Chondrocyte (in vitro differentiated cells): ENCODE results near the gene SLC7A10. TPM values are rescaled to one million over a fixed set of nuclear protein-coding genes. Genes with fewer than 3 reads are reported as not detected.

Experiments
- DNase-seq: peaks from one replicate; pipeline ENCODE4 v3.0.0; 2021; ENCODE audit warnings: mixed read lengths, low spot score
- H3K27ac Mint-ChIP-seq: one replicate; pipeline ENCODE4 v1.8.0; 2021; ENCODE audit warnings: mild to moderate bottlenecking, moderate library complexity, mixed read lengths; ENCODE audit not compliant: unreplicated experiment
- H3K27me3 Mint-ChIP-seq: 2 replicates; pipeline ENCODE4 v1.8.0; 2021; ENCODE audit warnings: low read depth, mixed read lengths
- H3K36me3 Mint-ChIP-seq: 2 replicates; pipeline ENCODE4 v1.8.0; 2021; ENCODE audit warnings: low read depth, mixed read lengths
- H3K4me1 Mint-ChIP-seq: 2 replicates; pipeline ENCODE4 v1.8.0; 2021; ENCODE audit warnings: low read depth, mild to moderate bottlenecking, mixed read lengths
- H3K4me3 Mint-ChIP-seq: one replicate; pipeline ENCODE4 v1.8.0; 2021; ENCODE audit warnings: mild to moderate bottlenecking, moderate library complexity, mixed read lengths; ENCODE audit not compliant: unreplicated experiment
- H3K9me3 Mint-ChIP-seq: 2 replicates; pipeline ENCODE4 v1.8.0; 2021; ENCODE audit warnings: low read depth, mixed read lengths
- CTCF ChIP-seq: fragments of 200-600 bp; sonication (generic); IDR thresholded peaks from 2 replicates; pipeline ENCODE4 v1.5.0; 2021; ENCODE audit warnings: antibody characterized with exemption, mild to moderate bottlenecking, moderate library complexity
- total RNA-seq: library from RNA; stranded (reverse); gene quantifications from 3 replicates; pipeline ENCODE4 v1.2.1, GENCODE V29; 2021

SLC7A10 gene
- total RNA-seq, 1 donor from 2014 or later, result not detected

DNA sequence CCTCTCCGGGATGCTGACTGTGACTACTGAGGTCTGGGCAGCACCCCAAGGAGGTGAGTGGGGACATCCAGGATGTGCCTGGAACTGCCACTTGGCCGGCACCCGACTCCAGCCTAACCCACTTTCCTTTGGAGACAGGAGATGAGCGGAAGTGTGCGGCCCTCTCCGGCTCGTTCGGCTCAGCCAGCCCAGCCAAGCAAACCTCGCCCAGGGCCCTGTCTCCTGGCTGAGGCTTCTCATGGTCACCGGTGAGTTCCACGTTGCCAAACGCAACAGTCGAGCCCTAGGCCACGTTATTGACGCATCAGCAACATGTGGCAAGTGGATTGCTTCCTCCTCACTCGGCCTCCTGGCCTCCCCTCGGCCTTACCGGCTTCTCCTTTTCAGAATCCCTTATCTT, 5.5 kb downstream of the SLC7A10 start:
- Mint-ChIP-seq H3K27me3 (peaks cover 30% of the 10 kb centered on the region), H3K4me3 (no peak overlapping the region), H3K36me3 (no peaks in the 10 kb centered on the region), H3K27ac (no peak overlapping the region), H3K9me3 (no peaks in the 10 kb centered on the region), H3K4me1 (no peaks in the 10 kb centered on the region)
- TF ChIP-seq CTCF, result no peak
- DNase-seq, result no peak

- Mint-ChIP-seq H3K4me1 (no peaks in the 10 kb centered on the region), H3K4me3 (no peak overlapping the region), H3K27ac (no peak overlapping the region), H3K9me3 (no peaks in the 10 kb centered on the region), H3K27me3 (peaks cover 22% of the 10 kb centered on the region), H3K36me3 (no peaks in the 10 kb centered on the region)
- DNase-seq, result no peak
- peak; percentile 59 for TF ChIP-seq CTCF
Measured at GRCh38 chr19:33219261-33219815, 6.3 kb downstream of the SLC7A10 start.

- Mint-ChIP-seq H3K36me3 (no peaks in the 10 kb centered on the region), H3K27ac (no peak overlapping the region), H3K9me3 (no peaks in the 10 kb centered on the region), H3K4me1 (no peaks in the 10 kb centered on the region), H3K27me3 (peaks cover 18% of the 10 kb centered on the region), H3K4me3 (no peak overlapping the region)
- no peak for DNase-seq
- no peak for TF ChIP-seq CTCF
Measured at GRCh38 chr19:33217881-33218280, 7.8 kb downstream of the SLC7A10 start.

GRCh38 chr19:33216198-33216830, 9.3 kb downstream of the SLC7A10 start:
- TF ChIP-seq CTCF, result no peak

GRCh38 chr19:33215438-33216197, 10.0 kb downstream of the SLC7A10 start:
- Mint-ChIP-seq H3K27ac (no peak overlapping the region), H3K4me3 (no peak overlapping the region), H3K9me3 (no peaks in the 10 kb centered on the region), H3K27me3 (peaks cover 7% of the 10 kb centered on the region), H3K4me1 (no peaks in the 10 kb centered on the region), H3K36me3 (no peaks in the 10 kb centered on the region)
- DNase-seq, result no peak
- TF ChIP-seq CTCF, result no peak

More at GRCh38 chr19:33216198-33216830, 9.3 kb downstream of the SLC7A10 start:
- no peaks in the 10 kb centered on the region for H3K9me3 Mint-ChIP-seq
- DNase-seq, result no peak
- peaks cover 14% of the 10 kb centered on the region for H3K27me3 Mint-ChIP-seq
- no peaks in the 10 kb centered on the region for H3K36me3 Mint-ChIP-seq
- no peak overlapping the region for H3K27ac Mint-ChIP-seq
- no peaks in the 10 kb centered on the region for H3K4me1 Mint-ChIP-seq
- H3K4me3 Mint-ChIP-seq, result no peak overlapping the region
